Activated naive CD4-positive, alpha-beta T cell treated with anti-CD3 and anti-CD28 coated beads, Interleukin-2, amount 10 ng/mL, durations not matched to agents 7 days and 5 days (primary cell): ENCODE results near the gene ADRA2B.
"Not testable (repeated sequence)": the region's sequence is repeated elsewhere in the genome, so short reads cannot be mapped to it uniquely, and the experiment has no call there.

ENCODE experiments used
- CTCF ChIA-PET: fragments of 350-600 bp; sonication (Branson Sonifier 250); formaldehyde crosslinking; loops from one replicate; lab custom pipeline; 2021; ENCODE audit warnings: antibody characterized with exemption; lab: Charles Lee
- DNase-seq: peaks from one replicate; pipeline ENCODE4 v3.0.0-alpha.2; 2020
- H3K27ac Mint-ChIP-seq: one replicate; pipeline ENCODE4 v1.8.0; 2021; ENCODE audit warnings: mild to moderate bottlenecking, moderate library complexity, mixed read lengths
- H3K27me3 Mint-ChIP-seq: one replicate; pipeline ENCODE4 v1.8.0; 2021; ENCODE audit warnings: mild to moderate bottlenecking, mixed read lengths
- H3K36me3 Mint-ChIP-seq: one replicate; pipeline ENCODE4 v1.8.0; 2021; ENCODE audit warnings: mixed read lengths
- H3K4me1 Mint-ChIP-seq: one replicate; pipeline ENCODE4 v1.8.0; 2021; ENCODE audit warnings: mixed read lengths
- H3K4me3 Mint-ChIP-seq: one replicate; pipeline ENCODE4 v1.8.0; 2021; ENCODE audit warnings: mild to moderate bottlenecking, moderate library complexity, mixed read lengths
- H3K9me3 Mint-ChIP-seq: one replicate; pipeline ENCODE4 v1.8.0; 2021; ENCODE audit warnings: mixed read lengths

The ADRA2B gene

GRCh38 chr2:96083989-96084857 lies 32.1 kb downstream of the ADRA2B start:
- no peak overlapping the region for H3K27ac Mint-ChIP-seq
- peak; percentile 17 for DNase-seq
- no peaks in the 10 kb centered on the region for H3K4me1 Mint-ChIP-seq
- H3K27me3 Mint-ChIP-seq: peaks cover 16% of the 10 kb centered on the region
- H3K4me3 Mint-ChIP-seq: no peak overlapping the region
- no peaks in the 10 kb centered on the region for H3K9me3 Mint-ChIP-seq
- CTCF ChIA-PET: no interaction called here
- H3K36me3 Mint-ChIP-seq: no peaks in the 10 kb centered on the region

- Mint-ChIP-seq H3K27me3 (peaks cover 21% of the 10 kb centered on the region), H3K4me3 (no peak overlapping the region), H3K27ac (no peak overlapping the region), H3K4me1 (no peaks in the 10 kb centered on the region), H3K9me3 (no peaks in the 10 kb centered on the region), H3K36me3 (no peaks in the 10 kb centered on the region)
- CTCF ChIA-PET: no interaction called here
- no peak for DNase-seq
Observed at GRCh38 chr2:96083064-96083939, 33.1 kb downstream of the ADRA2B start.

- peak; percentile 10 for DNase-seq
- Mint-ChIP-seq H3K27me3 (peaks cover 25% of the 10 kb centered on the region), H3K4me3 (no peak overlapping the region), H3K4me1 (no peaks in the 10 kb centered on the region), H3K9me3 (no peaks in the 10 kb centered on the region), H3K27ac (no peak overlapping the region), H3K36me3 (no peaks in the 10 kb centered on the region)
- CTCF ChIA-PET: no interaction called here
Observed at GRCh38 chr2:96082211-96083063, 33.9 kb downstream of the ADRA2B start.

GRCh38 chr2:96081042-96081441 lies 35.3 kb downstream of the ADRA2B start:
- Mint-ChIP-seq H3K4me1 (no peaks in the 10 kb centered on the region), H3K36me3 (no peaks in the 10 kb centered on the region), H3K9me3 (no peaks in the 10 kb centered on the region), H3K27me3 (peaks cover 29% of the 10 kb centered on the region), H3K4me3 (no peak overlapping the region), H3K27ac (no peak overlapping the region)
- CTCF ChIA-PET: no interaction called here
- DNase-seq: no peak

- H3K36me3 Mint-ChIP-seq: no peaks in the 10 kb centered on the region
- peaks cover 39% of the 10 kb centered on the region for H3K27me3 Mint-ChIP-seq
- no peak overlapping the region for H3K4me3 Mint-ChIP-seq
- no peaks in the 10 kb centered on the region for H3K9me3 Mint-ChIP-seq
- CTCF ChIA-PET: interaction anchor here (0.8 kb wide), 1 partner anchor 43 kb away, joined by 3 read pairs; no protein-coding TSS in a partner anchor
- no peaks in the 10 kb centered on the region for H3K4me1 Mint-ChIP-seq
- DNase-seq: no peak
- no peak overlapping the region for H3K27ac Mint-ChIP-seq
Observed at GRCh38 chr2:96075199-96075771, 41.1 kb downstream of the ADRA2B start.

GRCh38 chr2:96074156-96074555 lies 42.2 kb downstream of the ADRA2B start:
- DNase-seq: no peak
- Mint-ChIP-seq H3K27me3 (peaks cover 39% of the 10 kb centered on the region), H3K4me3 (no peak overlapping the region), H3K27ac (no peak overlapping the region), H3K4me1 (no peaks in the 10 kb centered on the region), H3K36me3 (no peaks in the 10 kb centered on the region), H3K9me3 (no peaks in the 10 kb centered on the region)
- CTCF ChIA-PET: no interaction called here

- Mint-ChIP-seq H3K9me3 (no peaks in the 10 kb centered on the region), H3K27ac (no peak overlapping the region), H3K4me1 (no peaks in the 10 kb centered on the region), H3K27me3 (peaks cover 35% of the 10 kb centered on the region), H3K4me3 (no peak overlapping the region), H3K36me3 (no peaks in the 10 kb centered on the region)
- no peak for DNase-seq
- CTCF ChIA-PET: no interaction called here
Observed at GRCh38 chr2:96073170-96073775, 43.1 kb downstream of the ADRA2B start.

- Mint-ChIP-seq H3K4me3 (no peak overlapping the region), H3K4me1 (no peaks in the 10 kb centered on the region), H3K9me3 (no peaks in the 10 kb centered on the region), H3K36me3 (no peaks in the 10 kb centered on the region), H3K27me3 (peaks cover 37% of the 10 kb centered on the region), H3K27ac (no peak overlapping the region)
- CTCF ChIA-PET: no interaction called here
- DNase-seq: no peak
Observed at GRCh38 chr2:96072746-96073145, 43.6 kb downstream of the ADRA2B start.

GRCh38 chr2:96071977-96072491 lies 44.3 kb downstream of the ADRA2B start:
- H3K4me1 Mint-ChIP-seq, CTCF ChIA-PET, H3K36me3 Mint-ChIP-seq, H3K4me3 Mint-ChIP-seq, DNase-seq, H3K27ac Mint-ChIP-seq, H3K9me3 Mint-ChIP-seq: not testable (repeated sequence)
- H3K27me3 Mint-ChIP-seq: peaks cover 40% of the 10 kb centered on the region

- peaks cover 38% of the 10 kb centered on the region for H3K27me3 Mint-ChIP-seq
- CTCF ChIA-PET, H3K4me3 Mint-ChIP-seq, DNase-seq, H3K27ac Mint-ChIP-seq, H3K4me1 Mint-ChIP-seq, H3K36me3 Mint-ChIP-seq, H3K9me3 Mint-ChIP-seq: not testable (repeated sequence)
Observed at GRCh38 chr2:96071087-96071976, 45.0 kb downstream of the ADRA2B start.

- H3K27me3 Mint-ChIP-seq: peaks cover 33% of the 10 kb centered on the region
- DNase-seq, H3K36me3 Mint-ChIP-seq, H3K4me1 Mint-ChIP-seq, H3K4me3 Mint-ChIP-seq, CTCF ChIA-PET, H3K27ac Mint-ChIP-seq, H3K9me3 Mint-ChIP-seq: not testable (repeated sequence)
Observed at GRCh38 chr2:96070351-96070750, 46.0 kb downstream of the ADRA2B start.

GRCh38 chr2:96069878-96070277 lies 46.5 kb downstream of the ADRA2B start:
- DNase-seq, H3K9me3 Mint-ChIP-seq, CTCF ChIA-PET, H3K27ac Mint-ChIP-seq, H3K4me1 Mint-ChIP-seq, H3K36me3 Mint-ChIP-seq, H3K4me3 Mint-ChIP-seq: not testable (repeated sequence)
- H3K27me3 Mint-ChIP-seq: peaks cover 33% of the 10 kb centered on the region
